Islet precursor cell (in vitro differentiated cells): ENCODE data around the gene UPF1.
A peak's percentile ranks its signal among the peaks of the same experiment; 100 is the strongest.

Source experiments
- DNase-seq: peaks from one replicate; pipeline ENCODE4 v3.0.0-alpha.2; 2018

UPF1 gene

DNA sequence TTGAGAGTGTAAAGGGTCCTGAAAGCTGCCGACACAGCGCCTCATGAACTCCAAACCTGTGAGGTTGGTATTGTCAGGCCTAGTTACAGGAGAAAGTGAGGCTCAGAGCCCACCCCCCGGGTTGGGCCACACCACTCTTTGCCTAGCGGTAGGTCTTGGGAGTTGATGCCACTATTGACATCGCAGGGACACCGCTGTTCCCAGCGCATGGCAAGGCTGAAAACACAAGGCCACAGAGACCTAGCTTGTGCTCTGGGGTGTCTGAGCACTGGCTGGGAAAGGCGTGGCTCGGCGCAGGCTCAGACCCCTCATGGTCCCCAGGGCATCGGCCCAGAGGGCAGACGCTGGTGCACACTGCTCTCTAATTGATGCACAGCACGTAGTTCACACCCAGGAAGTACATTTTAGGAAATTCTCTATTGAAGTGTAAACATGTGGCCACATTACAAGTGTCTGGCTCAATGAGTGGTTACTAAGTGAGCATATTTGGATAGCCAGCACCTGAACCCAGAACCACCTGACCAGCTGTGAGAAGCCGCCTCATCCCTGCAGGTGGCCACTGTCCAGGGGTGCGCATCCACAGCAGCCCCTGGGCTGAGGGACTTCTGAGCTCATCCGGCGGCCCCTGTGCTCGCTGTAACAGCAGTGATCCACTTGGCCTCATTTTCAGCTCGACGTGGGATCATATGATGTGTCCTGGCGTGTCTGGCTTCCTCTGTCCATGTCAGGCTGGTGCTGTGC is 27.3 kb downstream of the UPF1 start:
- no peak for DNase-seq

DNA sequence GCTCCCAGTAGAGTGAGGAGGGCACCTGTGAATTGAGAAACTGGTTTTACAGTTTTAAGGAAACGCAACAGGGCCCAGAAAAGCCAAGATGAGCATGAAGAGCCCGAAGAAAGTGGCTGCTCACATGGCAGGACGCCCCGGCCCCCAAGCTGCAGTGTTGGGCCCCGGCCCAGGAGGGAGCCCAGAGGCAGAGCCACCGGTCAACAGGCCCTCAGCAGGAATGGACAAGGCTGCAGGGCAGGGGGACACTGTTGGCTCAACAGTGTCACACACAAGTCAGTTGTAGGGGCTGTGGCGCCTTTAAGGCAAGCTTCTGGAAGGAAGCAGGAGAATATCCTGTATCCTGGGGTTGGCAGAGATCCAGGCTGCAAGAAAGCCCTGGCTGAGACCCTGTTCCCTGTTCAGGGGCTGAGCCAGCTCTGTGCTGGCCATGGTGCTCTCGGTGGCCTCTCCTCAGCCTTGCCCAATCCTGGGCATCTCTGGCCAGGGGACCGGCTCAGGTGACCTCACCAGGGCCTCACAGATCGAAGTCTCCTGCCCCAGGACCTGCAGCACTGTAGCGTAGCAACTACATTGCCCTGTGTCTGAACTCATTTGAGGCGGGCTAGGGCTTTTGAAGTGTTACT is 28.0 kb downstream of the UPF1 start:
- DNase-seq, result no peak

DNA sequence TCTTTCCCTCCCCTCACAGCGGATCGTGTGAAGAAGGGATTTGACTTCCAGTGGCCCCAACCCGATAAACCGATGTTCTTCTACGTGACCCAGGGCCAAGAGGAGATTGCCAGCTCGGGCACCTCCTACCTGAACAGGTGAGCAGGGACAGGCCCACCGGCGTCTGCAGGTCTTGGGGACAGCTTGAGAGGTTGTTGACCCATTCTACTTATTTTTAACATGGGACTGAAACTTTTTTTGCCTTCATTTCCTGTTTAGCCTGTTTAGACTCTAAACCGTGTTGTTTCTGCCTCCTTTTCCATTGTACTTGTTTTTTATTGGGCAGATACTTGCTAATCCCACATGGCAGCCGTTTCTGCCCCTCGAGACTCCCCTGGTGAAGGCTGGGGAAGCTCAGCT is 28.5 kb downstream of the UPF1 start:
- DNase-seq, result no peak

DNA sequence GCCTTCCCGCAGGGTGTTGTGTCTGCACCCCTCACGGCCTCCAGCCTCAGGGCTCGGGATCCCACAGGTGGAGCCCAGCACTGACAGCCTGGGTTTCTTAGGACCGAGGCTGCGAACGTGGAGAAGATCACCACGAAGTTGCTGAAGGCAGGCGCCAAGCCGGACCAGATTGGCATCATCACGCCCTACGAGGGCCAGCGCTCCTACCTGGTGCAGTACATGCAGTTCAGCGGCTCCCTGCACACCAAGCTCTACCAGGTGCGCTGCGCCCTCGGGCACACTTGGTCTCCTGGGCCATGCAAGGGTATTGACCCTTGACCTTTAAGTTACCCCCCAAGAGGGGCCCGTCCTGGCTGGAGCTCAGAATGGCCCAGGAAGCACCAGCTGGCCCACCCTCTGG is 29.0 kb downstream of the UPF1 start:
- no peak for DNase-seq

DNA sequence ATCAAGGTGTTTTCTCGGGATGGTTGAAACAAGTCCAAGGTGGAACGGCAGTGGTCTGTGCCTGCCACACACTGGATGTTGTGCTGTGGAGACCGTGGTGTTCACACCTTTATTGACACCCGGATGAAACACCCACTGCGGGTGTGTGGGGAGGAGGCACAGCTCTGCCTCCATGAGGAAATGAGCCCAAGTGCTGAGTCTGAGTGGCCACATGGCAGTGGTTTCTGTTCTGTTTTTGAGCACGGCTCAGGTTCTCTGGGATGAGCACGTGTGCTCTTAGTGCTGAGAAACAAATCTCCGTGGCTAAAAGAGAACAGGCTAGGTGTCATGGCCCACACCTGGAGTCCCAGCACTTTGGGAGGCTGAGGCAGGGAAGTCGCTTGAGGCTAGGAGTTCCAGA is 29.5 kb downstream of the UPF1 start:
- no peak for DNase-seq

DNA sequence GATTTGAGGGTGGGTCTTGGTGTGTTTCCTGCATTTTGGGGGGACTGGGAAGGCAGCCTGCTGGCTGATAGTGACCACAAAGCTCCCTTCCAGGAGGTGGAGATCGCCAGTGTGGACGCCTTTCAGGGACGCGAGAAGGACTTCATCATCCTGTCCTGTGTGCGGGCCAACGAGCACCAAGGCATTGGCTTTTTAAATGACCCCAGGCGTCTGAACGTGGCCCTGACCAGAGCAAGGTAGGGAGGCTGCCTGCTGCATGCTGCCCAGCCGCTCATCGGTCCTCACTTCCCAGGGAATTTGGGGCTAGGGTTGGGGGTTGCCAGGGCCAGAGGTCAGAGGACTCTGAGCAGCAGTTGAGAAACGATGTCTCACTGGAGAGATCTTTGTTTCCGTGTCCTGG is 30.2 kb downstream of the UPF1 start:
- DNase-seq, result no peak

DNA sequence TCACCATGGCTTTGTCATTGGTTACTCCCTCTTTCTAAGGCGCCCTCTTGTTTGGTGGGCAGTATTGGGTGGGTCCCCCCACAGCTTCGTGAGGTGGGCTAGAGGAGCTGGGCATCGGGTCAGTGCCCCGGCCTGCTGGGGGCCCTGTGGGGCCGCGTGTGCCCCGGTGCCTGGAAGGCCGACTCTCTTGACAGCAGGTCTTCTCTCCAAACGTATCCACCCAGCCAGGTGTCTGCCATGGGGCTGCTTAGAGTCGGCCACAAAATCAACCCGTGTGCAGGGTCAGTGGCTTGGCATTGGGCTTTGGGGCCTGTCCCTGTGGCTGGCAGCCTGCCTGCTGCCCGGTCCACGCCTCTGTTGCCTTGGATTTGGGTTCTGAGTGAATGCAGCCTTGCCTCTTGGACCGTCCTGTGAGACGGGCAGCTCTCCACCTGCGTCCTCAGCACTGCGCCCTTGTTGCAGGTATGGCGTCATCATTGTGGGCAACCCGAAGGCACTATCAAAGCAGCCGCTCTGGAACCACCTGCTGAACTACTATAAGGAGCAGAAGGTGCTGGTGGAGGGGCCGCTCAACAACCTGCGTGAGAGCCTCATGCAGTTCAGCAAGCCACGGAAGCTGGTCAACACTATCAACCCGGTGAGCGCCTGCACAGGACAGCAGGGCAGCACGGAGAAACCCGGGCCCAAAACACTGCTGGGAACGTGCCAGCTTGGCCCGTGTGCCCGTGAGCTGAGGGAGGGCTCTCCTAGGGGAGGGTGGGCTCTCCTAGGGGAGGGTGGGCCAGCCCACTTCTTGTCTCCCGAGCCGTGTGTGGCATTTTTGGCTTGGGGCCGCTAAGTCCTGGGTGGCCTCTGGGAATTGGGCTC is 31.4 kb downstream of the UPF1 start:
- DNase-seq, result no peak

DNA sequence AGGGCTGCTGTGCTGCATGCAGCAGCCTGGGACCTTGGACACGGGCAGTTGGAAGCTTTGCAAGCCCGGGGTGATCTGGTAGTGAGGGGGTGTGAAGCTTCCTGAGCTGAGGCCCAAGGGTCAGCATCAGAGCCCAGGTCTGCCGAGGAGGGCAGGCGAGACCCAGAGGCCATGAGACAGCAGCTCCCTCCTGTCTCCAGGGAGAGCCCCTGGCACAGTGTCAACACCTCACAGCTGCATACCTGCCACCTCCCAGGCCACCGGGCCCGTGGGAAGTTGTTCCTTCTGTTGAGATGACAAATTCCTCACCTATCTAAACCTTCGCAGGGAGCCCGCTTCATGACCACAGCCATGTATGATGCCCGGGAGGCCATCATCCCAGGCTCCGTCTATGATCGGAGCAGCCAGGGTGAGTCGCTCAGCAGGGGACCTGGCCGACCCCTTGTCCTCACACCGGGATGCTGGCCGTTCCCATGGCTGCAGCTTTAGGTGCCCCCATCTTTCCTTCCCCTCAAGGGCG is 32.1 kb downstream of the UPF1 start:
- no peak for DNase-seq

DNA sequence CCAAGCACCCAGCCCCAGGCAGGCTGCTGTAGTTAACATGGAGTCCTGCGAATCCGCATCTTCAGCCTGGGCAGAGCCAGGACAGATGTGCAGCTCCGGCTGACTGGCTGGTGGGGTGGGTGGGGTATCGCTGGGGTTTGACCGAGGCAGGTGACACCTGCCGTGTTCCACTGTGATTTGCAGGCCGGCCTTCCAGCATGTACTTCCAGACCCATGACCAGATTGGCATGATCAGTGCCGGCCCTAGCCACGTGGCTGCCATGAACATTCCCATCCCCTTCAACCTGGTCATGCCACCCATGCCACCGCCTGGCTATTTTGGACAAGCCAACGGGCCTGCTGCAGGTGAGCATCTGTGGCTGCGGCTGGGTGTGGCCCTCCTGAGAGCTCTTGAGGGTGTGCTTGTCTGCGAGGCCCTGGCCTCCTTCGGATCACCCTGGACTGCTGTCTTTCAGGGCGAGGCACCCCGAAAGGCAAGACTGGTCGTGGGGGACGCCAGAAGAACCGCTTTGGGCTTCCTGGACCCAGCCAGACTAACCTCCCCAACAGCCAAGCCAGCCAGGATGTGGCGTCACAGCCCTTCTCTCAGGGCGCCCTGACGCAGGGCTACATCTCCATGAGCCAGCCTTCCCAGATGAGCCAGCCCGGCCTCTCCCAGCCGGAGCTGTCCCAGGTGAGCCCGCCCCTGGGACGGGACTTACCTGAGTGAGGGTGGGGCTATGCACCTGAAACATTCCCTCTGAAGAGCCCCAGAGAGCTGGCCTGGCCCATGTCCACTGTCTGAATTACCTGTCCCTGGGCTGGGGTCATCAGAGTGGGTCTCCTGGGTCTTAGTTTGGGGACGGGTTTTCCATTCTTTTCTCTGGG is 33.6 kb downstream of the UPF1 start:
- DNase-seq, result no peak

DNA sequence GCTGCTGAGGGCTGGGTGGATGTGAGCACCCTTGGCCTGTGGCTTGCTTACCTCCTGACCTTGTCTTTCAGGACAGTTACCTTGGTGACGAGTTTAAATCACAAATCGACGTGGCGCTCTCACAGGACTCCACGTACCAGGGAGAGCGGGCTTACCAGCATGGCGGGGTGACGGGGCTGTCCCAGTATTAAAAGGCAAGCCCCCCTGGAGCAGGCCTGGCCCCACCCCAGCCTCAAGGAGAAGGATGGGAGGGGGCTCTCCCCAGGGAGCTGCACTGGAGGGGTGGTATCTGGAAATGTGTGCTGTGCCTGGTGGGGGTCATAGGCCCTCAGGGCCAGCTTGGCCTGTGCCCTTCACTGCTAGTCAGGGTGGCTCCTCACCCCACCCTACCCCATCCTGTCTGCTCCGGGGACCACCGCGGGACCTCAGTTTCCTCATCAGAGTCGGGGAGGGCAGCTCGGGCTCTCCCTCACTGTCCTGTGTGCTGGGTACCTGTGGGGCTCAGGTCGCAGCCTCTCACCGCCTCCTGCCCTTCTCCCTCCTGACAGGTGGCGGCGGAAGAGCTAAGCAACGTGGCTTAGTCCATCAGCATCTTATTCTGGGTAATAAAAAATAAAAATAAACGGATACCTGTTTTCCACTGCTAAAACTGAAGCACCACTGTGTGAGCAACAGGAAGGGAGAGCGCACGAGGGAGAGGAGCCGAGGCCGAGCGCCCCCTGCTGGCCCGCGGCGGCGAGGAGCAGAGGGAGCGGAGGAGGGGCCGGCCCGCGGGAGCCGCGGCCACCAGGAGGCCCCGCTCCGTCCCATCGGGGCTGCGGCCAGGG is 34.4 kb downstream of the UPF1 start:
- peak; percentile 81 for DNase-seq

DNA sequence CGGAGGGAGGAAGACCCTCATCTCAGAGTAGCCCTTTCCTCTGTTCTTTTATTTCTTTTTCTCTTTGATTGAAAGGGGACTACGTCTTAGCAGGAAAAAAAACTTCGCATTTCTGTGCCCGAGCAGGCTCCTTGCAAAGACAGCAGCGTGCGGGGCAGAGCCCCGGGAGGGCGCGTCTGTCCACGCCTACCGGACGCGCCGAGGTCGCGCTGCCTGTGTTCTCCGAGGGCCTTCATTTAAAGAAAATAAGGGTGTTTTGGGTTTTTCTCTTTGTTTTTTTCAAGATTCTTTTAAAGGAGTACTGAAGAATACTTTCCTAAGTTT is 35.0 kb downstream of the UPF1 start:
- DNase-seq, result no peak

DNA sequence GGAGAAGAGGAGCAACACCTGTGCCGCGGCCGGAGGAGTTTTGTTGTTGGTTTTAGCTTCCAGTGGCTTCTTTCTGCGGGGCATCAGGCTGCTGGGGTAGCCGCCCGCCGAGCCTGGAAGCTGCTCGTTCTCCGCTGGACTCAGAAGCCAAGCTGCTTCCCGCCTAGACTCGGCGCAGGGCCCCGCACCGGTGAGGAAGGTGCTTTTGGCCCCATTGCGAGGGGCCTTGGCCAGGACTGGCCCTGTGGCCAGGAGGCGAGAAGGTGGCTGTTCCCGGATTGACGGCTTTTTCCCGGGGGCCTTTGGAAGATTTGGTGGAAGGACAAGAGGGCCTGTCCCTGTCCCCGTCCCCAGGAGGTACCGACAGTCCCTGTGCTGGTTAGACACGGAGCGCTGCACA is 35.4 kb downstream of the UPF1 start:
- DNase-seq, result no peak

DNA sequence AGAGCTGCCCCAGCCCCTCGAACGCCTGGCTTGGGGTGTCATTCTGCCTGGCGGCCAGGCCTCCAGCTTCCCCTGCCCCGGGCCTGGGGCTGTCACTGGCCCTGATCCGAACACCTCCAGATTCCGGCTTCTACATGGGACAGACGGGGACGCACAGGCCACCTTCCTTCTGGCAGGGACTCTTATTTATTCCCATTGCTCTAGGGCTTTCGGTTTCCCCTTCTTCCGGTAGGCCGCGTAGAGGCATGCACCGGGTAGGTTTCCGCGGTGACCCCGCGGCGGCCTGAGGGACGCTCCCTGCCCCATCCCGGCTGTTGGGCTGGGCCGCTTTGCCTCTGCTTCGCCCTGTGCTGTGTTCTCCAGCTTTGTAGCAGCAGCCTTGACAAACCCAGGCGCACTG is 36.0 kb downstream of the UPF1 start:
- no peak for DNase-seq

DNA sequence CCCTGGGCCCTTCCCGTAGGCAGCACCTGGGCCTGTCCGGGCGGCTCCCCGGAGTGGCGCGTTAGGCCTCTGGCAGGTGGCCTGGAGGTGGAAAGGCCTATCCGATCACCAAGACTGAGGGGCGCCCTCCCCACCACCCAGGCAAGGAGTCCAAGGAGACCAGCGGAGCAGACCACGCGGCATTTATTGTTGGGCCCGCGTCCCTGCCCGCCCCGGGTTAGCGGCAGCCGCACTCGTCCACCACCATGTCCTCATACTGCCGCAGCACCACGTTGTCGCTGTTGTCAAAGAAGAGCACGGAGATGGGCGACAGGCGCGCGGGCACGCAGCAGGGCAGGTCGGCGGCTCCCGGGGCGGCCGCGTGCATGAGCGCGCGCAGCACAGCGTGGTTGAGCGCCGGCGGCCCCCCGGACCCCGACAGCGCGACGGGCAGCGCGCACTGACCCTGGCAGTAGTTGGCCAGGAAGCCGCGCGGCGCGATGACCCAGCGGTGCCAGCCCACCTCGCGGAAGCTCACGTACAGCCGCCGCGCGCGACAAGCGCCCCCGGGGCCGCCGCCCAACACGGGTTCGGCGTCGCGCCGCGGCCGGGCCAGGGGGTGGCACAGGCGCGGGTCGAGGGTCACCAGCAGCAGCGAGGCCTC is 36.7 kb downstream of the UPF1 start:
- no peak for DNase-seq

DNA sequence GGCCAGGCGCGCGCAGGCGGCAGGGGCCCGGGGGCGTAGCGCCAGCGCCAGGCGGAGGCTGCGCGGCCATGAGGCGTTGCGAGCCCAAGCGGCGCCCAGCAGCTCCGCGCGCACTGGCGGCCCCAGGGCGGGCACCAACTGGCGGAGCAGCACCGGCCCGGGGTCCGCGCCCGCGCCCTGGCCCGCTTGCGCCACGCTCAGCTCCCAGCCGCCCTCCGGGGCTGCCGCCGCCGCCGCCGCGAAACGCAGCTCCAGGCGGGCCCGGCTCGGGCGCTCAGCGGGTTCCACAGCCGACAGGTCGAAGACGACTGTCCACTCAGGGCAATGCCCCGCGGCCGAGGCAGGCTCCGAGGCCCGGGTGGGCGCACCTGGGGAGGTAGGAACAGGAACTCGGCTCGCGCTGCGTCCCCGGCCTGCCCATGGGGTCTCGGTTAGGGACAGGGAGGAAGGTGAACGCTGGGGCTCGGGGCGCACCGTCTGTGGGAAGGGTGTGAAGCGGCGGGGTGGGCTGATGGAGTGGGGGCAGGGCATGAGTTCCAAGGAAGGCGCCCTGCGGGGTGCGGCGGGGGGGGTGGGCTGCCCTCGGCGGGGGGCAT is 37.4 kb downstream of the UPF1 start:
- DNase-seq, result no peak

DNA sequence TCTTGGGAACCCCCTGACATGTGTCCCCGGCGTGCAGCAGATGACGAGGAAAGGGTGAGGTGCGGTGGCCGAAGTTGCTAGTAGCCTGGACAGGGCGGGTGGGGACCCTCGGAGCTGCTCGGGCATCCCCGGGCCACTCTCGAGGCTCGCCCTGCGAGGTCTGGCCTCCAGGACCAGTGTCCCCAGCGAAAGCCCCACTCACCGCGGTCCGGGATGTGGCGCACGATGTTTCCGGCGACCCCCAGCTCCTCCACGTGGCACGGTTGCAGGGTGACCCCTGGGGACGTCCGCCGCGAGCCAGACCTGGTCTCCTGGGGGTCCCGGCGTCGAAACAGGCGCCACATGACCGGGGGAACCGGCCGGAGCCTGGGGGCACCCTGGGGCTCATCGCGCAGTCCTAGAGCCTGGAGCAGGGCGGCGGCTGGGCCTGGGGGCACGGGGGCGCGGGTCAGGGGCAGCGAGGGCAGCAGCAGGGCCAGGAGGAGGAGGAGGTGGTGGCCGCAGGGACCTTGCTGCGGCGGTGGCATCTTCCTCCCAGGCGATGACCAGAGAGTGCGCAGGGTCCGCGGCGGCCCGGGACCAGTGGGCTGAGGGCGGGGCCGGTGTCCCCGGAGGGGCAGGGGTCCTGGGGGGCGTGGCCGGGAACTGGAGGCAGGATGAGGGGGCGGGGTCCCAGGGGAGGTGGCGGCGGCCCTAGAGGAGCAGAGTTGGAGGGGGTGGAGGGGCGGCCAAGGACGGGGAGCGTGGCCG is 38.2 kb downstream of the UPF1 start:
- DNase-seq, result no peak

DNA sequence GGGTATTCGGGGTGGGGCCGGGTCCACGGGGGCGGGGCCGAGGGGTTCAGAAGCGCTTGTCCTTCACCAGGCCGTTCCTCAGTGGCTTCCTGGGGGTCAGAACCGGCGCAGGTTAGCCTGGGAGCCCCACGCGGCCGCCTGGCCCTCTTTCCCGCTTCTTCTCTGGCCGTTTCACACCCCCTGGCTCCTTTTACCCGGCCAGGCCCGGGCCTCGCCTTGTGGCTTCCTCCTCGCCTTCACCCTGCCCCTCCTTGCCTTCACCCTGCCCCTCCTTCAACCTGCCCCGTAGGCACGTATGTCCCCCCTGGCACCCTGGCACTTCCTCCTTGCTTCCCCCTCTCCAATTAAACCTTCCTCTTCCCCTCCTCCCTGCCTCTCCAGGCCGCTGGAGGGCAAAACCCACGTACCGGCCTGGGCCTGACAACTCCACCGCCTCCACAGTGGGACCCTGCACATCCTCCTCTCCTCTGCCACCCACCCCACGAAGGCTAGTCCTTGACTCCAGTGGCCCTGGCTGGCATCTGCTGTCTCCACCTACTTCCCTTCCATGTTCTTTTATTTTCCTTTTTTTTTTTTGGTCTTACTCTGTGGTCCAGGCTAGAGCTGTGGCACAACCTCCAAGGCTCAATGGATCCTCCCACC is 38.9 kb downstream of the UPF1 start:
- no peak for DNase-seq

DNA sequence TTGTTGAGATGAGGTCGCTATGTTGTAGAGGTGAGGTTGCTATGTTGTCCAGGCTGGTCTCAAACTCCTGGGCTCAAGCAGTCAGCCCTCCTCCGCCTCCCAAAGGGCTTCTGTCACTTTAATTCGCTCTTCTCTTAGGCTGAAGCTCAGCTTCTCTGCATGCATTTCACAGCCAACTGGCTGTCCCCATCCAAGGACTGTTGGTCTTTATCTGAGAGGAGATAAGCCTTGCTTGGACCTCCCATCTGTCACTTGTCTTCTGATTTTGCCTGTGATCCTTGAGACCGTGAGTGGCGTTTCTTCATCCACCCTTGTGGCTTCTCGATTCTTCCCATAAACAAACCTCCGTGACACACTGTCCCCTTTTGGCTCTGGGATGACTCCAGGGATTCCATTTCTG is 39.8 kb downstream of the UPF1 start:
- DNase-seq, result no peak

DNA sequence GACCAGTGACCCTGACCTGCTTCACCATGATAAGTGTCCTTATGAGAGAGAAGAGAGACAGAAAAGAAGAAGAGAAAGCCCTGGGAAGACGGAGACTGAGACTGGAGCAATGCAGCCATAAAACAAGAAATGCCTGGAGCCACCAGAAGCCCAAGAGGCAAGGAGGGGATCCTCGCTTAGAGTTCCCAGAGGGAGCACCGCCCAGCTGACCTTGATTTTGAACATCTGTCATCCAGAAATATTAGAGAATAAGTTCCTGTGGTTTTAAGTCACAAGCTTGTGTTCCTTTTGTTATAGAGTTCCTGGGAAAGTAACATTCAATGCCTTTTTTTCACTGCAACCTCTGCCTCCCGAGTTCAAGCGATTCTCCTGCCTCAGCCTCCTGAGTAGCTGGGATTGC is 44.0 kb downstream of the UPF1 start:
- no peak for DNase-seq

DNA sequence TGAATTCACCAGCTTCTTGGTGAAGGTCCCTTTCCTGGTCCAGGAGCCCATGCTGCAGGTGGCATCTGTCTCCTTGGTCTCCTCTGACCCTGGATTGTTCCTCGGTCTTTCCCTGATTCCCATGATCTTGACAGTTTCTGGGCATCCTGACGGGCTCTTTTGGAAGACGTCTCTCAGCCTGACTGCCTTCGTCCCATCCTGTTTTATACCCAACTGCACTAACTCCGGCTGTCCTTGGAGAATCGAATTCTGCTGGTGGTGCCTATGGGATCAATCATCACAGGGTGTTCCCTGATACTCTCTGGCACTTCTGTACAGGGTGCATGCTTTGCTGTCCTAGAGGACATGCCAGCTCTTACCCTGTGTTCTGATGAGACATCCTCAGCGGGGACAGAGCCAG is 45.1 kb downstream of the UPF1 start:
- no peak for DNase-seq
